Measurements from ENCODE around the gene CHD9. TPM values are rescaled to one million over a fixed set of nuclear protein-coding genes. Genes with fewer than 3 reads are reported as not detected.

CHD9 gene
- polyA plus RNA-seq, 2 donors: 9.2 to 11.1 TPM

GRCh38 chr16:53355064-53355463 is 300.3 kb downstream of the CHD9 start:
- Histone ChIP-seq H3K4me1 (ENCODE audit: control insufficient read depth in 2 of 2, insufficient read depth in 2 of 2, low read length in 1 of 2) (no peaks in the 10 kb centered on the region), H3K27me3 (ENCODE audit: control insufficient read depth in 1 of 2, insufficient read depth in 2 of 2, low read length in 2 of 2) (no peaks in the 10 kb centered on the region), H3K4me3 (ENCODE audit: low read depth in 1 of 2, low read length in 2 of 2) (no peak overlapping the region), H3K27ac (ENCODE audit: low read depth in 2 of 2, low read length in 1 of 2) (no peak overlapping the region), H3K9me3 (ENCODE audit: control insufficient read depth in 2 of 2, insufficient read depth in 1 of 2, low read depth in 1 of 2, low read length in 1 of 2) (peaks cover 0 to 3% of the 10 kb centered on the region in 2 donors), H3K36me3 (ENCODE audit: control insufficient read depth in 2 of 2, insufficient read depth in 2 of 2, low read length in 1 of 2) (no peaks in the 10 kb centered on the region)
- 88 to 93% methylated on average over 11 of the region's 11 CpGs for WGBS, 2 donors

GRCh38 chr16:53356478-53357207 is 301.9 kb downstream of the CHD9 start:
- Histone ChIP-seq H3K27ac (ENCODE audit: low read depth in 2 of 2, low read length in 1 of 2) (no peak overlapping the region), H3K4me3 (ENCODE audit: low read depth in 1 of 2, low read length in 2 of 2) (no peak overlapping the region), H3K36me3 (ENCODE audit: control insufficient read depth in 2 of 2, insufficient read depth in 2 of 2, low read length in 1 of 2) (no peaks in the 10 kb centered on the region), H3K4me1 (ENCODE audit: control insufficient read depth in 2 of 2, insufficient read depth in 2 of 2, low read length in 1 of 2) (no peaks in the 10 kb centered on the region), H3K9me3 (ENCODE audit: control insufficient read depth in 2 of 2, insufficient read depth in 1 of 2, low read depth in 1 of 2, low read length in 1 of 2) (no peaks in the 10 kb centered on the region), H3K27me3 (ENCODE audit: control insufficient read depth in 1 of 2, insufficient read depth in 2 of 2, low read length in 2 of 2) (no peaks in the 10 kb centered on the region)
- 63% methylated on average over 4 of the region's 4 CpGs for WGBS, 2 donors

GRCh38 chr16:53357208-53357586 is 302.4 kb downstream of the CHD9 start:
- 79 to 84% methylated on average over 5 of the region's 5 CpGs for WGBS, 2 donors

GRCh38 chr16:53357955-53358354 is 303.2 kb downstream of the CHD9 start:
- Histone ChIP-seq H3K27me3 (ENCODE audit: control insufficient read depth in 1 of 2, insufficient read depth in 2 of 2, low read length in 2 of 2) (no peaks in the 10 kb centered on the region), H3K4me1 (ENCODE audit: control insufficient read depth in 2 of 2, insufficient read depth in 2 of 2, low read length in 1 of 2) (no peaks in the 10 kb centered on the region), H3K27ac (ENCODE audit: low read depth in 2 of 2, low read length in 1 of 2) (no peak overlapping the region), H3K4me3 (ENCODE audit: low read depth in 1 of 2, low read length in 2 of 2) (no peak overlapping the region), H3K36me3 (ENCODE audit: control insufficient read depth in 2 of 2, insufficient read depth in 2 of 2, low read length in 1 of 2) (no peaks in the 10 kb centered on the region), H3K9me3 (ENCODE audit: control insufficient read depth in 2 of 2, insufficient read depth in 1 of 2, low read depth in 1 of 2, low read length in 1 of 2) (no peaks in the 10 kb centered on the region)
- WGBS, 2 donors: 75 to 84% methylated on average over 4 of the region's 4 CpGs

More at GRCh38 chr16:53357208-53357586, 302.4 kb downstream of the CHD9 start:
- H3K27me3 ChIP-seq (ENCODE audit: control insufficient read depth in 1 of 2, insufficient read depth in 2 of 2, low read length in 2 of 2): no peaks in the 10 kb centered on the region
- no peaks in the 10 kb centered on the region for H3K4me1 ChIP-seq (ENCODE audit: control insufficient read depth in 2 of 2, insufficient read depth in 2 of 2, low read length in 1 of 2)
- no peak overlapping the region for H3K4me3 ChIP-seq (ENCODE audit: low read depth in 1 of 2, low read length in 2 of 2)
- no peaks in the 10 kb centered on the region for H3K9me3 ChIP-seq (ENCODE audit: control insufficient read depth in 2 of 2, insufficient read depth in 1 of 2, low read depth in 1 of 2, low read length in 1 of 2)
- H3K36me3 ChIP-seq (ENCODE audit: control insufficient read depth in 2 of 2, insufficient read depth in 2 of 2, low read length in 1 of 2): no peaks in the 10 kb centered on the region
- no peak overlapping the region for H3K27ac ChIP-seq (ENCODE audit: low read depth in 2 of 2, low read length in 1 of 2)

GRCh38 chr16:53358884-53359283 is 304.1 kb downstream of the CHD9 start:
- Histone ChIP-seq H3K36me3 (ENCODE audit: control insufficient read depth in 2 of 2, insufficient read depth in 2 of 2, low read length in 1 of 2) (no peaks in the 10 kb centered on the region), H3K27me3 (ENCODE audit: control insufficient read depth in 1 of 2, insufficient read depth in 2 of 2, low read length in 2 of 2) (no peaks in the 10 kb centered on the region), H3K4me3 (ENCODE audit: low read depth in 1 of 2, low read length in 2 of 2) (no peak overlapping the region), H3K4me1 (ENCODE audit: control insufficient read depth in 2 of 2, insufficient read depth in 2 of 2, low read length in 1 of 2) (no peaks in the 10 kb centered on the region), H3K9me3 (ENCODE audit: control insufficient read depth in 2 of 2, insufficient read depth in 1 of 2, low read depth in 1 of 2, low read length in 1 of 2) (no peaks in the 10 kb centered on the region), H3K27ac (ENCODE audit: low read depth in 2 of 2, low read length in 1 of 2) (no peak overlapping the region)
- WGBS, 2 donors: 71% methylated on average over 9 of the region's 9 CpGs

- H3K4me3 ChIP-seq (ENCODE audit: low read depth in 1 of 2, low read length in 2 of 2): no peak overlapping the region
- no peaks in the 10 kb centered on the region for H3K9me3 ChIP-seq (ENCODE audit: control insufficient read depth in 2 of 2, insufficient read depth in 1 of 2, low read depth in 1 of 2, low read length in 1 of 2)
- no peaks in the 10 kb centered on the region for H3K27me3 ChIP-seq (ENCODE audit: control insufficient read depth in 1 of 2, insufficient read depth in 2 of 2, low read length in 2 of 2)
- peaks cover 0 to 8% of the 10 kb centered on the region in 2 donors for H3K4me1 ChIP-seq (ENCODE audit: control insufficient read depth in 2 of 2, insufficient read depth in 2 of 2, low read length in 1 of 2)
- 67 to 73% methylated on average over 1 of the region's 1 CpG for WGBS, 2 donors
- H3K27ac ChIP-seq (ENCODE audit: low read depth in 2 of 2, low read length in 1 of 2): no peak overlapping the region
- no peaks in the 10 kb centered on the region for H3K36me3 ChIP-seq (ENCODE audit: control insufficient read depth in 2 of 2, insufficient read depth in 2 of 2, low read length in 1 of 2)
These were observed 315.1 kb downstream of the CHD9 start for GRCh38 chr16:53369921-53370320.

GRCh38 chr16:53370827-53371226 is 316.0 kb downstream of the CHD9 start:
- no peak overlapping the region for H3K4me3 ChIP-seq (ENCODE audit: low read depth in 1 of 2, low read length in 2 of 2)
- H3K9me3 ChIP-seq (ENCODE audit: control insufficient read depth in 2 of 2, insufficient read depth in 1 of 2, low read depth in 1 of 2, low read length in 1 of 2): no peaks in the 10 kb centered on the region
- no peak overlapping the region for H3K27ac ChIP-seq (ENCODE audit: low read depth in 2 of 2, low read length in 1 of 2)
- peaks cover 0 to 8% of the 10 kb centered on the region in 2 donors for H3K4me1 ChIP-seq (ENCODE audit: control insufficient read depth in 2 of 2, insufficient read depth in 2 of 2, low read length in 1 of 2)
- no peaks in the 10 kb centered on the region for H3K36me3 ChIP-seq (ENCODE audit: control insufficient read depth in 2 of 2, insufficient read depth in 2 of 2, low read length in 1 of 2)
- H3K27me3 ChIP-seq (ENCODE audit: control insufficient read depth in 1 of 2, insufficient read depth in 2 of 2, low read length in 2 of 2): no peaks in the 10 kb centered on the region

- Histone ChIP-seq H3K4me3 (ENCODE audit: low read depth in 1 of 2, low read length in 2 of 2) (peak overlapping the region; percentile 59 to 67), H3K27me3 (ENCODE audit: control insufficient read depth in 1 of 2, insufficient read depth in 2 of 2, low read length in 2 of 2) (no peaks in the 10 kb centered on the region), H3K4me1 (ENCODE audit: control insufficient read depth in 2 of 2, insufficient read depth in 2 of 2, low read length in 1 of 2) (peaks cover 0 to 8% of the 10 kb centered on the region in 2 donors), H3K27ac (ENCODE audit: low read depth in 2 of 2, low read length in 1 of 2) (peak overlapping the region; percentile 66 to 71), H3K36me3 (ENCODE audit: control insufficient read depth in 2 of 2, insufficient read depth in 2 of 2, low read length in 1 of 2) (no peaks in the 10 kb centered on the region), H3K9me3 (ENCODE audit: control insufficient read depth in 2 of 2, insufficient read depth in 1 of 2, low read depth in 1 of 2, low read length in 1 of 2) (no peaks in the 10 kb centered on the region)
- 11 to 17% methylated on average over 56 of the region's 56 CpGs for WGBS, 2 donors
These were observed 318.4 kb downstream of the CHD9 start for GRCh38 chr16:53372992-53373871.

GRCh38 chr16:53374800-53375199 is 320.0 kb downstream of the CHD9 start:
- no peaks in the 10 kb centered on the region for H3K9me3 ChIP-seq (ENCODE audit: control insufficient read depth in 2 of 2, insufficient read depth in 1 of 2, low read depth in 1 of 2, low read length in 1 of 2)
- 86 to 90% methylated on average over 5 of the region's 5 CpGs for WGBS, 2 donors

More at GRCh38 chr16:53374800-53375199, 320.0 kb downstream of the CHD9 start:
- peaks cover 0 to 8% of the 10 kb centered on the region in 2 donors for H3K4me1 ChIP-seq (ENCODE audit: control insufficient read depth in 2 of 2, insufficient read depth in 2 of 2, low read length in 1 of 2)
- H3K36me3 ChIP-seq (ENCODE audit: control insufficient read depth in 2 of 2, insufficient read depth in 2 of 2, low read length in 1 of 2): no peaks in the 10 kb centered on the region
- H3K27ac ChIP-seq (ENCODE audit: low read depth in 2 of 2, low read length in 1 of 2): no peak overlapping the region
- H3K4me3 ChIP-seq (ENCODE audit: low read depth in 1 of 2, low read length in 2 of 2): no peak overlapping the region
- H3K27me3 ChIP-seq (ENCODE audit: control insufficient read depth in 1 of 2, insufficient read depth in 2 of 2, low read length in 2 of 2): no peaks in the 10 kb centered on the region
